HG02588 (cell line): Measurements from ENCODE around the gene PRKCA.

Experiments
- ATAC-seq: cut with Tn5 transposase; IDR thresholded peaks from one replicate; pipeline ENCODE4 v1.9.1; 2021; ENCODE audit warnings: mild to moderate bottlenecking, moderate library complexity; ENCODE audit not compliant: unreplicated experiment

PRKCA gene

DNA sequence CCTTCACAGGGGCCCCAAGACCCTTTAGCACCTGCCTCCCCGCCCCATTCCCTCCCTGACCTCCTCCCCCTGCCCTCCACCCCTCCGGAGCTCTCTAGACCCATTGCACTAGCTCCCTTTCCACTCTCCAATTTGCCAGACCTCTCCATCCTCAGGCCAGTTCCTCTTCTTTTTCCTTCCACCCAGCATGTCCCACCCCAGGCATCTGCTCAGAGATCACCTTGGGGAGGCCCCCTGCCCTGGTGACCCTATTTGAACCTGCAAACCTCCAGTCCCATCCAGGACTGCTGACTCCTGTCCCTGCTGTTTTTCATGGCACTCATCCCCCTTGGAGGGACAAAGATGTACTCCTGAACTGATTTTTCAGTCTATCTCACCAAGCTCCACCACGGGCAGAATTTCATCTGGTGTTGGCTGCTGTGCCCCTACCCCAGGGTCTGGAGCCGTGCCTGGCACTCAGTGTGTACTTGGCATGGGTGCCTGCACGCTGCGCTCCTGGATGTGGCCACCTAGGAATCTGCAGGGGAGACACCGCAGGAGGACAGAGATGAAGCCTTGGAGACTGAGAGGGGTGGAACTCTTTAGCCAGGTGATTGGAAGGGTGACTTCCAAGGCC is 446.9 kb downstream of the PRKCA start:
- no peak for ATAC-seq

- no peak for ATAC-seq
Observed at GRCh38 chr17:66750116-66750515, 447.7 kb downstream of the PRKCA start.

DNA sequence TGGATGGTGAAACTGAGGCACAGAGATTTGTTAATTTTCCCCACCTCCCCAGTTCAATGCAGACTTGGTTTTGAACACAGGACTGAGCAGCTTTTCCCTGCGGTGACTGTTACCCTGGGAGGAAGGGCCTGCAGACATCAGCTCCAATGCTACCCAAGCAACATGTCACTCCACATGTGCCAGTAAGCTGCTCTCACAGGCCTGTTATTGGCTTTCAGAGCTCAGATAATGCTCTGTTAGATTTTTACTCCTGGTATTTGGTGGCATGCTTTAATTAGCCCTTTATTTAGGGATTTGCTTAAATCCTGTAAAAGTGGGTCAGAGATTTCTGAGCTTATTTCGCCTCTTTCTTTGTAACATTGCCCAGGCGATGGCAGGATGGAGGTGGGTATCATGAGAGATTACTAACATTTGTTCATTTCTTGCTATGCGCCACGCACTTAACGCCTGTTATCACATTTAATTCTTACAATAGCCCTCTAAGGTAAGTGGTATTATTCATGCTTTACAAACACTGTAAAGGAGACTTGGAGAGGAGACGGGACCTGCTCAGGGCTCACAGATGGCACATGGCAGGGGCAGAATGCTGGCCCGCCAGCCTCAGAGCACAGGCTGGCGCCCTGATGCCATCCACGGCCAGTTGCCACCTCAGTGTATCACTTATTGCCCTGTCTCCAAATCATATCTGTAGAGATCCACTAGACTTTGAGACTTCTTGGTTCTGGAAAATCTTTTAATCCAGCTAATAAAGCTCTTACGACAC is 448.5 kb downstream of the PRKCA start:
- ATAC-seq, result no peak

- no peak for ATAC-seq
Observed at GRCh38 chr17:66751771-66752170, 449.4 kb downstream of the PRKCA start.

DNA sequence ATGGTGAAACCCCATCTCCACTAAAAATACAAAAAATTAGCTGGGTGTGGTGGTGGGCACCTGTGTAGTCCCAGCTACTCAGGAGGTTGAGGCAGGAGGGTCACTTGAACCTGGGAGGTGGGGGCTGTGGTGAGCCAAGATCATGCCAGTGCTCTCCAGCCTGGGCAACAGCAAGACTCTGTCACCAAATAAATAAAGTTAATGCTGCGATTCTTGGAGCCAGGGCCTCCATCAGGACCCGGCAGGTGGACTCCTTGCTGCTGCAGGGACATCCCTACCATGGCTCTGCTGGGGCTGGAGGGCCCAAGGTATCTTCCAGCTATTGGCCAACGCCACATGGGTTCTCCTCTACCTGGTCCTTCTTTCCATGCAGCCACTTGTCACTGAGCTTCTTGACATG is 450.0 kb downstream of the PRKCA start:
- no peak for ATAC-seq

GRCh38 chr17:66753126-66753920 is 450.9 kb downstream of the PRKCA start:
- ATAC-seq, result no peak

- no peak for ATAC-seq
Observed at GRCh38 chr17:66755101-66755943, 452.9 kb downstream of the PRKCA start.

DNA sequence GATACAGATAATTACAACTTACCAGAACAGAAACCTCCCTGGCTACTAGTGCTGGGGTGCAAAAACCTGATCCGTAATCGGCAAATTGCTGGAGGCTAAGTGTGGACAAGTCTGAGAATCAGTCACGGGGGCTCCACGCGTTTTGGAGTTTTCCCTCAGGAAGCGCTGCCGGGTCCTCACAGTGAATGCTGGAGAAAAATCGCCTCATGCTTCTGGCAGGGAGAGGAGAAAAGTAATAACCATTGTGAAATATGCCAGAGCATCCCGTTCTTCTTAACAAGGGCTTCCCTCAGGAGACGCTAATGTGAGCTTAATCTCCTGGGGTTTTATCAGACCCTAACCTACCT is 453.5 kb downstream of the PRKCA start:
- no peak for ATAC-seq

DNA sequence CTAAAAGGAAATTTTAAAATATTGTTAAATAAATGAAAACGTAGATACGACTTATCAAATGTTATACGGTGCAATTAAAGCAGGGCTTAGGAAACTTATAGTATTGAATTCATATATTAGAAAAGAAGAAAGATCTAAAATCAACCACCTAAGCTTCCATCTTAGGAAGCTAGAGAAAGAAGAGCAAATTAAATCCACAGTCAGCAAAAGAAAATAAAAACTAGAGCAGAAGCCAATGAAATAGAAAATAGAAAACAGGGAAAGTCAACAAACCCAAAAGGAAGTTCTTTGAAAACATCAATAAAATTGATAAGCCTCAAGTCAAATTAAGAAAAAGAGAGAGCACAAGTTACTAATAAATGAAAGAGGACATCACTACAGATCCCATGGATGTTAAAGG is 457.9 kb downstream of the PRKCA start:
- no peak for ATAC-seq

DNA sequence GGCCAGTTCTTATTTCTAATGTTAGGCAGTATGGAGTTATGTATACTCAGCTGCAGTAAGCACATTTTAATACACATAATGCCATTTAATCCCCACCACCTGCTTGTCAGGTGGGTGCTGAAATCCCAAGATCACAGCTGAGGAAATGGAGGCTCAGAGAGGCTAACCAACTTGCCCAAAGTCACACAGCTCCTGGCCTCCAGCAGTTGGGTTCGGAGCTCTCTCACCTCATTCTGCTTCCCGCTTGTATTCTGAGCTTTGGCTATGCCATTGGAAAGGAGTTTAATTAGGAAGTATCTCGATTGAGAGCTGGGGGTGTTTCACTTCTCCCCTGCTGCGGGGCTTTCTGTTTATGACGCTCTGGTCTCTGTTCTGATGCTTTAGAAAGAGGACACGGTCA is 459.9 kb downstream of the PRKCA start:
- no peak for ATAC-seq

DNA sequence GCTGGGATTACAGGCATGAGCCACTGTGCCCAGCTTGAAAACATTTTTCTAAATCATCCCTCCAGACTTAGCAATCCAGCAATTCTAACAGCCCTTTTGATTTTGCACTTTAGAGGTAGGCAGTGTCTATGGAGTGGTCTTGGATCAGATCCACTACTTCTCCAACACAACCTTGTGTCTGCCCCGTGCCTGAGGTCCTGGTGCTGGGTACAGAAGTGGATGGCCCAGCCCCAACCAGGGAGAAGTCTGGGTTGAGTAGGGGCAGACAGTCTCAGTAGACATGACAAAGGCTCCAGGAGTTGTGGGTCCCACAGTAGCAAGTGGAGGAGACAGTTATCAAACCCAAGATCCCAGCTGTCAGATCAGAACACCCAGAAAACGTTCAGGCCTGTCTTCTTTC is 460.6 kb downstream of the PRKCA start:
- no peak for ATAC-seq

GRCh38 chr17:66764506-66764905 is 462.1 kb downstream of the PRKCA start:
- no peak for ATAC-seq

DNA sequence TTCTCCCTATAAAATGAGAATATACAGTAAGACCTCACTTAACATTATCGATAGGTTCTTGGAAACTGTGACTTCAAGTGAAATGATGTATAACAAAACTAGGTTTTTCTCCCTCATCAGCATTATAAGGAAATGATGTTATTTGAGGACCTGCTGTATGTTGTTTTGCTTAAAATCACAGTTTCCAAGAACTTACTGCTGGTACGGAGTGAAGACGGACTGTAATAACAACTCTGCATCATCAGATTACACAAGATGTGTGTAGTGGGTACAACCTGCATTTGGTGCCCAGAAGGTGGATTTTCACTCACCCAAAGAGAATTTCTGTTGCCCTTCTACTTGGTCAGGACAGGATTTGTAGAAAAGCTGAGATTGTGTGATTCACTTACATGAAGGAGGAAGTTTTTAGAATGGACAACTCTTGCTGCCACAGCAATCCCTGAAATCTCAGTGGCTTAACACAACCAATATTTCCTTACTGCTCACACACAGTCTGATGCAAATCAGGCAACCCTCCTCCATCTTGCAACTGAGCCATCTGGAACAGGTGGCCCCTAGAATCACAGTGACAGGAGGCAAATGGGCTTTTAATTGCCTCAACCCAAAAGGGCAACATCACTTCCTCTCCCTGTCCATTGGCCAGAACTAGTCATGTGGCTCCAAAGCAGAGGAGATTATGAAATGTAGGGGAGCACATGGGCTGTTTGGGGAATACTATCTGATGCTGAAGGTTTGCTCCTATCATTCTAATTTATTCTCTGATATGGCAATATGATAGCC is 464.9 kb downstream of the PRKCA start:
- no peak for ATAC-seq

GRCh38 chr17:66769911-66770310 is 467.5 kb downstream of the PRKCA start:
- no peak for ATAC-seq

- no peak for ATAC-seq
Observed at GRCh38 chr17:66772148-66772812, 469.9 kb downstream of the PRKCA start.

GRCh38 chr17:66775271-66775670 is 472.9 kb downstream of the PRKCA start:
- ATAC-seq, result no peak

DNA sequence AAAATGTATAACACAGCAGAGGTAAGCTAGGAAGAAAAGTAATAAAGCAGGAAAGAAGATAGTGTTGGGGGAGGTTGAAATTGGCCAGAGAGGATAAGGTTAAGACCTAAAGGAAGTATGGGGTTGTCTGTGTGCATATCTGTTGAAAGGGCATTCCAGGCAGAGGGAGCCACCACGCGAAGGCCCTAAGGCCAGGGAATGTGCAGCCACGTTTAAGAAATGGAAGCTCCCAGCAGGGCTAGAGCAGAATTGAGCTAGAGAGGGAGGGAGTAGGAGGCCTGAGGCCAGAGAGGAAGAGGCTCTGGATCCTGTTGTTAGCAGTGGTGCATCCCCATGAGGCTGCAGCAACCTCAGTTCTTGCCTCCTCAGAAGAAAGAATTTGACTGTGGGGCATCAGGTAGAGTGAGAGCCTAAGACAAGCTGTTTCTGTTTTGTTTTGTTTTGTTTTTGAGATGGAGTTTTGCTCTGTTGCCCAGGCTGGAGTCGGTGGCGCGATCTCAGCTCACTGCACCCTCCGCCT is 473.5 kb downstream of the PRKCA start:
- no peak for ATAC-seq

DNA sequence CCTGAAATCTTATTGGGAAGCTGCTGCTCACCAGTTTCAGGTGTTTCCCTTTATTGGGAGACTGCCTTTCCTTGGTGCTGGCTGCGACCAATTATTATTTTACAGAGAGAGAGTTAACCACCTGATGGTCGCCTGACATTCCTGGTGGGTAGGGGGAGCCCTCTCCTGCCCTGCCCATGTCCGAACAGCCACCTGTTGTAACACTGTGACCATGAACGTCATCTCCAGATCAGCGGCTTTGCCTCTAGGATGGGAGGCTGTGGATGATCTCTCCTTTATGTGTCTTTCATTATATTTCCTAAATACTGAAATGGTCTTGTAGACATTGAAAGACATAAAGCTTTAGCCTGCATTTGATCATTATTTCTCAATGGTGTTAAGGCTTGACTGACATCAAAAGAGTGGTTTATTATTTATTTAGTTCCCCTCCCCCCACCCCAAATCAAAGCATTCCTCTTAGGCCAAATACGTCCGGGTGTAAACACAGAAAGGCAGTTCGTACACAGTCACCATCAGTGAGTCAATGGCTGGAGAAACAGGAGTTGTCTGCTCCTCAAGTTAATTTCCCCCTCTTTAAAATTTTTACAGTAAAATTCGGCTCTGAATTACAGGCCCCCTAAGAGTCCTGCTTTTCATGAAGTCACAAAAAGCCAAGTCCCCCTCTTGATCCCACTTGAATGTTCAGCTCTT is 474.7 kb downstream of the PRKCA start:
- no peak for ATAC-seq

GRCh38 chr17:66777689-66778225 is 475.3 kb downstream of the PRKCA start:
- ATAC-seq, result no peak
